ACC112 (cell line): Measurements from ENCODE around the gene ADCY10.

ENCODE experiments used
- H2AFZ ChIP-seq: fragments of 200-600 bp; sonication (generic); one replicate; pipeline ENCODE4 v1.6.0; 2017; ENCODE audit warnings: antibody characterized with exemption, low read length; ENCODE audit not compliant: unreplicated experiment
- H3K27ac ChIP-seq: fragments of 200-600 bp; sonication (generic); 2 replicates; pipeline ENCODE4 v1.5.1; 2014; ENCODE audit warnings: low read depth, mild to moderate bottlenecking, antibody characterized with exemption, low read length, moderate library complexity
- H3K27me3 ChIP-seq: fragments of 200-600 bp; sonication (generic); 2 replicates; pipeline ENCODE4 v1.6.1; 2014; ENCODE audit warnings: mild to moderate bottlenecking, antibody characterized with exemption, low read length, moderate library complexity, mixed read lengths; ENCODE audit not compliant: insufficient read depth
- H3K36me3 ChIP-seq: fragments of 200-600 bp; sonication (generic); 2 replicates; pipeline ENCODE4 v1.6.1; 2016; ENCODE audit warnings: mild to moderate bottlenecking, antibody characterized with exemption, low read length, moderate library complexity, mixed read lengths; ENCODE audit not compliant: insufficient read depth
- H3K4me1 ChIP-seq: fragments of 200-600 bp; sonication (generic); one replicate; pipeline ENCODE4 v1.6.1; 2016; ENCODE audit warnings: low read length, mixed read lengths; ENCODE audit not compliant: insufficient read depth, unreplicated experiment, control insufficient read depth
- H3K4me3 ChIP-seq: fragments of 200-600 bp; sonication (generic); 2 replicates; pipeline ENCODE4 v1.5.1; 2014; ENCODE audit warnings: mild to moderate bottlenecking, low read depth, low read length
- H3K79me2 ChIP-seq: fragments of 200-600 bp; sonication (generic); one replicate; pipeline ENCODE4 v1.6.0; 2016; ENCODE audit warnings: low read length; ENCODE audit not compliant: control insufficient read depth, unreplicated experiment, insufficient read depth

ADCY10 gene

GRCh38 chr1:167826127-167826526 is 87.8 kb downstream of the ADCY10 start:
- Histone ChIP-seq H3K79me2 (no peaks in the 10 kb centered on the region), H3K4me3 (no peak overlapping the region), H3K27me3 (no peaks in the 10 kb centered on the region), H2AFZ (no peak overlapping the region), H3K4me1 (peaks cover 25% of the 10 kb centered on the region), H3K36me3 (no peaks in the 10 kb centered on the region), H3K27ac (no peak overlapping the region)

GRCh38 chr1:167825419-167826079 is 88.4 kb downstream of the ADCY10 start:
- no peak overlapping the region for H3K27ac ChIP-seq
- no peaks in the 10 kb centered on the region for H3K27me3 ChIP-seq
- peaks cover 31% of the 10 kb centered on the region for H3K4me1 ChIP-seq
- H2AFZ ChIP-seq, result no peak overlapping the region
- no peaks in the 10 kb centered on the region for H3K36me3 ChIP-seq
- H3K79me2 ChIP-seq, result no peaks in the 10 kb centered on the region
- no peak overlapping the region for H3K4me3 ChIP-seq

GRCh38 chr1:167824163-167824794 is 89.7 kb downstream of the ADCY10 start:
- Histone ChIP-seq H3K79me2 (no peaks in the 10 kb centered on the region), H3K27ac (no peak overlapping the region), H3K4me3 (no peak overlapping the region), H3K4me1 (peaks cover 29% of the 10 kb centered on the region), H3K36me3 (no peaks in the 10 kb centered on the region), H3K27me3 (no peaks in the 10 kb centered on the region), H2AFZ (no peak overlapping the region)

- Histone ChIP-seq H3K79me2 (no peaks in the 10 kb centered on the region), H3K27me3 (no peaks in the 10 kb centered on the region), H3K36me3 (no peaks in the 10 kb centered on the region), H3K4me3 (peak overlapping the region; percentile 6; the same call in 1 of the 2 replicates), H3K4me1 (peaks cover 29% of the 10 kb centered on the region), H2AFZ (peak overlapping the region; percentile 17), H3K27ac (peak overlapping the region; percentile 51)
Measured at GRCh38 chr1:167821969-167822685, 91.8 kb downstream of the ADCY10 start.

GRCh38 chr1:167821356-167821685 is 92.6 kb downstream of the ADCY10 start:
- Histone ChIP-seq H2AFZ (no peak overlapping the region), H3K27me3 (no peaks in the 10 kb centered on the region), H3K4me3 (0 out of 2 replicates have a peak overlapping the region, but pooled peaks have one; percentile 6)

GRCh38 chr1:167820684-167821355 is 93.1 kb downstream of the ADCY10 start:
- Histone ChIP-seq H3K36me3 (no peaks in the 10 kb centered on the region), H2AFZ (no peak overlapping the region), H3K27me3 (no peaks in the 10 kb centered on the region), H3K4me3 (peak overlapping the region; percentile 32), H3K79me2 (no peaks in the 10 kb centered on the region), H3K27ac (peak overlapping the region; percentile 79), H3K4me1 (peaks cover 29% of the 10 kb centered on the region)

More at GRCh38 chr1:167821356-167821685, 92.6 kb downstream of the ADCY10 start:
- no peaks in the 10 kb centered on the region for H3K79me2 ChIP-seq
- peaks cover 29% of the 10 kb centered on the region for H3K4me1 ChIP-seq
- no peaks in the 10 kb centered on the region for H3K36me3 ChIP-seq
- H3K27ac ChIP-seq, result peak overlapping the region; percentile 51

GRCh38 chr1:167819849-167820683 is 93.9 kb downstream of the ADCY10 start:
- H2AFZ ChIP-seq, result no peak overlapping the region
- H3K27ac ChIP-seq, result peak overlapping the region; percentile 79
- no peaks in the 10 kb centered on the region for H3K79me2 ChIP-seq
- peaks cover 25% of the 10 kb centered on the region for H3K4me1 ChIP-seq
- no peaks in the 10 kb centered on the region for H3K27me3 ChIP-seq
- H3K4me3 ChIP-seq, result peak overlapping the region; percentile 32
- H3K36me3 ChIP-seq, result no peaks in the 10 kb centered on the region

- no peak overlapping the region for H3K27ac ChIP-seq
- H3K27me3 ChIP-seq, result no peaks in the 10 kb centered on the region
- no peak overlapping the region for H3K4me3 ChIP-seq
- H2AFZ ChIP-seq, result no peak overlapping the region
- no peaks in the 10 kb centered on the region for H3K79me2 ChIP-seq
- peaks cover 3% of the 10 kb centered on the region for H3K4me1 ChIP-seq
- H3K36me3 ChIP-seq, result no peaks in the 10 kb centered on the region
Measured at GRCh38 chr1:167815650-167816049, 98.3 kb downstream of the ADCY10 start.

GRCh38 chr1:167812972-167813371 is 101.0 kb downstream of the ADCY10 start:
- H3K27ac ChIP-seq, result no peak overlapping the region
- peaks cover 8% of the 10 kb centered on the region for H3K4me1 ChIP-seq
- no peak overlapping the region for H3K4me3 ChIP-seq
- H3K27me3 ChIP-seq, result no peaks in the 10 kb centered on the region
- H3K79me2 ChIP-seq, result no peaks in the 10 kb centered on the region
- no peak overlapping the region for H2AFZ ChIP-seq
- H3K36me3 ChIP-seq, result no peaks in the 10 kb centered on the region

GRCh38 chr1:167808690-167809089 is 105.2 kb downstream of the ADCY10 start:
- H3K4me3 ChIP-seq, result peak overlapping the region; percentile 1; the same call in 1 of the 2 replicates
- no peaks in the 10 kb centered on the region for H3K79me2 ChIP-seq
- peak overlapping the region; percentile 9; the same call in 1 of the 2 replicates for H3K27ac ChIP-seq
- H3K27me3 ChIP-seq, result no peaks in the 10 kb centered on the region
- peaks cover 29% of the 10 kb centered on the region for H3K4me1 ChIP-seq
- H3K36me3 ChIP-seq, result no peaks in the 10 kb centered on the region
- H2AFZ ChIP-seq, result no peak overlapping the region
